NCI-H128 (cell line): ENCODE measurements around the gene TRPM3.

Source experiments
- DNase-seq: peaks from one replicate; lab custom pipeline; 2025; ENCODE audit not compliant: unreplicated experiment; lab: John Stamatoyannopoulos, UW

The TRPM3 gene

DNA sequence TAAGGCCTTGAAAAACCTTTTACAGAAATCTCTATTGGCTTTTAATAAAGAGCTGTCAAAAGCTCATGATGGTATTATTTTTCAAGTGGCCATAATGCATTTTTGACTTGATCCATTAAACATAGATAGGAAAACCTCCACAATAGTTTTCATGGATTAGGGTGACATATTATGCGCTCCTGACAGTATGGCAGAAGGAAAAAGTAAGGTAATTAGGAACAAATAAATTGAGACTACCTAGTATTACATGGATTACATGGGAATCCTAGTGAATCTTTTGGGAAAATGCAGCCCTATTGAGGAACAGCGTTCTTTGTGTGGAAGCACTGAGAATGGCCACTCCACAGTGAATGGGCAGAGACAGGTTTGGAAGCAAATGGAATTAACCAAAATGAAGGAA lies 171.2 kb downstream of the TRPM3 start:
- no peak for DNase-seq

DNA sequence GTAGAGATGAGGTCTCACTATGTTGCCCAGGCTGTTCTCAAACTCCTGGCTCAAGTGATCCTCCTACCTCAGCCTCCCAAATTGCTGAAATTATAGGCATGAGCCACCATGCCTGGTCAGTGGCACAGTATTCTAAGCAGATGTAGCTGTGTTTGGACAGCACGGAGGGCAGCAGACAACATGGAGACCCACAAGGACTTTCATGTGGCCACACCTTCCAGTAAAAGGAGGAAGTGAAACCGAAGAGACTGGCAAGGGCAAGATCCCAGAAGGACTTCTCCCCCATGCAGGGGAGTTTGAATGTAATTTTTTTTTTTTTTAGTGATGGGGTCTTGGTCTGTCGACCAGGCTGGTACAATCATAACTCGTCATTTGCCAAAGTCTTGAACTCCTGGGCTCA lies 172.2 kb downstream of the TRPM3 start:
- DNase-seq: no peak

DNA sequence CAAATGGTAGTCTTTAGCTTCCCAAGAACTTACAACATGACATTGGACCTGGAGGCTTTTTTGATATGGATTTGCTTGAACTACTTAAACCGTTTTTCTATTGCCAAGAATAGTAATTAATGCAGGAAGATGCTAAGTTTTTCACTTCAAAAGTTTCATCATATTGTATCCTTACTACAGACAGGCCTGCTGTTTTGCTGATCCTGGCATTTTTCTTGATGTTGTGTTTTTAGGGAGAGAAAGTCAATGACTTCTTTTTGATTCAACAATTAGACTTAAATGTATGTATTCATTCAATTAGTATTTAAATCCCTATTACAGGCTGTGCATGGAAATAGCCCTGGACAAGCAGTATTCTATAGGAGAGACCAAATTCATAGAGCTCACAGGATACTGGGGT lies 172.7 kb downstream of the TRPM3 start:
- DNase-seq: no peak

DNA sequence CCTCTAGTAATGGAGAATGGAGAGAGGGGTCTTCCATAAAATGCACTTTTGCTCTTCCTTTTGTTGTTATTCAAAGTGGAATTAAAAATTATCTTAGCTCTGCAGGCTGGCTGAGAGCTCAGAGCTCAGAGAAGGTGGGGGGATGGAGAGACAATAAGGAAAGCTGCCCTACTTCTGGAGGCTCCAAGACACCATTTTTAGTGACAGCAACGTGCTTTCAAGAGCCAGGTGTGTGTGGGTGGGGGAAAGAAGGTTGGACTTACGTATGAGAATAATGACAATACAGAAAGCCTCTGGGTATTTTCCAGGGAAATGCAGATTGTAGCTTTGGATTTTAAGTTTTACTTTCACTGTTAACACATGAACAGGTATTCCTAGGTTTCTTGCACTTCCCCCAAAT lies 173.9 kb downstream of the TRPM3 start:
- DNase-seq: no peak

DNA sequence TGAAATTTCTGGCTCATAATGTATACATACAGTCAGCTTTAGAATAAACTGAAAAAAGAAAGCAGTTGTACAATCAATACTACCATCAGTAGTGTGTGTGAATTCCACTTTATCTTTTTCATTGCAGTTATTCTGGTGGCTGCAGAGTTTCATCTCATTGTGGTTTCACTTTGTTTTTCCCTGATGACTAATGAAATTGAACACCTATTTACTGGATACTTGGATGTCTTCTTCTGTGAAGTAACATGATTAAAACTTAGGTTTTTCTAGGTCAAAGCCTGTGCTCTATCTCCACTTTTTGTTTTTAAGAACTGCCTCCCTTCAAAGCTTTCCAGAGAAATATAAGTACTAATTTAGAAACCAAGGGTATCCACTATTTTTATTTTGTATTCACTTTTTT lies 174.3 kb downstream of the TRPM3 start:
- DNase-seq: no peak

DNA sequence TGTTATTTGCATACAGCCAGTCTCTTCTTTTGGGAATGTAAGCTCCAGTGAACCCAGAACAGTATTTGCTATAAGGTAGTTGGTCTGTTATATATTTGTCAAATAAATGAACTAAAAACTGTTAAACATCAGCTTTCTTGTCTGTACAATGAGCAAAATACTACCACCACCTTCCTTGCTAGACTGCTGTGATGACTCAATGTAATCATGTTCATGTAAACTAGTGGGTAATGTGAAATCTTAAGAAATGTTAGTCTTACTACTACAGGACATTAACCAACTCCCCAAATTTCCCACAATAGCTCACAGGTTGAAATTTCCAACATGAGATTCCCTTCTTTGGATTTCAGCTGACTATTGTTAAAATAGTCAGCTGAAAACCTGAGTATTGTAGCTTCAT lies 176.1 kb downstream of the TRPM3 start:
- DNase-seq: no peak

DNA sequence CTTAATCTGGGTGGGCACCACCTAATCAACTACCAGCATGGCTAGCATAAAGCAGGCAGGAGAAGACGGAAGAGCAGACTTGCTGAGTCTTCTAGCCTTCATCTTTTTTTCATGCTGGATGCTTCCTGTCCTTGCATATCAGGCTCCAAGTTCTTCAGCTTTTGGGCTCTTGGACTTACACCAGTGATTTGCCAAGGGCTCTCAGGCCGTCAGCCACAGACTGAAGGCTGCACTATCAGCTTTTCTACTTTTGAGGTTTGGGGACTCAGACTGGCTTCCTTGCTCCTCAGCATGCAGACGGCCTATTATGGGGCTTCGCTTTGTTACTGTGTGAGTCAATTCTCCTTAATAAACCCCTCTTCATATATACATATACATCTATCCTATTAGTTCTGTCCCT lies 180.2 kb downstream of the TRPM3 start:
- DNase-seq: no peak

DNA sequence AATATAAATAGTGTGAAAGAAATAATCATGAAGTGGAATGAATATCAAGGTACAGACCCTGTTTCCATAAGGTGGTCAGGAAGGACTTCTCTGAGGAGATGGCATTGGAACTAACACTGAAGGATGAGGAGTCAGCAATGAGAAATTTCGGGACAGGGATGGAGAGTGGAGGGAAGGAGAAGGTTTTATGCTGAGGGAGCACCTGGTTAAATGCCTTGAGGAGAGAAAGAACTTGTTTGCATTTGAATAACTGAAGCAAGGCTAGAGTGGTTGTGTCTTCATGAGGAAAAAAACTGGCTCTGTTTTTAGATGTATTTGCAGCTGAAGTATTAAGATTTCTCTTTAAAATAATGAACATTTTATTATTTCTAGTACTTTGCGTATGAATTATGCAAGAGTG lies 180.8 kb downstream of the TRPM3 start:
- DNase-seq: no peak

DNA sequence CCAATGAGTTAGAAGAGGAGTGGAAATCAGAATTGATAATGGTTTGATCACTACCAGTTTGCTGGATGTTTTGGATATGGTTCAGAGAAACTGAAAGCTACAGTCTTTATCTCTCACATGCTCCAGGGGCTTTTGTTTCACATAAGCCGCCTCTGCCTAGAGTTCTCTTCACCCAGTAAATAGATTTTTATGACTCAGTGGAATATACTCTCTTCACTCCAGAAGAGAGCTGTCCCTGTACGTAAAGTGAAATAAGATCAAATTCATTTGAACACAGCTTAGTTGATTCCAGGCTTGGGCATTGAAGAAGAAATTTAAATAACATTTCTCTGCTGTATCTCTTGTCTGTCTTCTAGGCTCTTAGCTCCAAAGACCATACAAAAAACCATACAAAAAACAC lies 184.9 kb downstream of the TRPM3 start:
- no peak for DNase-seq

DNA sequence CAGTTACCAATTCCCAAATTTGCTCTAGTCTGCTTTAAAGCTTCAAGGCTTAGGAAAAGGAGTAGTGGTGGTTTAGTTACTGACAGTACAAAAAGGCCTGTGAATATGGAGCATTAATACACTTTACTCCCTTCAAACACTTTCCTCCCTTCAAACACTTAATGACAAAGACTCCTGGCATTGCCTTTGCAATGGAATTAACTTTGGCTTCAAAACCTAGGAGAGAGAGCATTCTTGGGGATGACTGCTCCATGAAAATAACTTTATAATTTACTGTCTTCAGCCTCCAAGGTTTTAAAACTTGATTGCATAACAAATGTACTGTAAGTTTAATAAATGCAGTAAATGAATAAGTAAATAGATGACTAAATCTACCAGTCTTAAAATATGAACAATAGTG lies 185.6 kb downstream of the TRPM3 start:
- DNase-seq: no peak

DNA sequence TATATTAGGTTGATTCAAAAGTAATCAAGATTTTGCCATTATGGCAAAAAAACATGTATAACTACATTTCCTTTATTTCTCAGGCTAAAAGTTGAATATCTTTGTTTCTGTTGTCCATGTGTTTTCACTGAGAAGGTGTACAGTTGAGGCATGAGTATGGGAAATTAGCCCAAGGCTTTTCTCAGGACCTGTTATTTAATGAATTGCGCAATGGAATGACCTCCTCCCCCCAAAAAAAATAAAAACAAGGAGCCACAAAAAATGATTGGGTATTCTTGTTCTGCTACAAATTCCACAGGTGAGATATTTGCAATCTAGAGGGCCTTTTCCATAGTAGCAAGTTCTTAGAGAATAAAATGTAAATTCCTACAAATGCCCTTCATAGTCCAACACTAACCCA lies 186.8 kb downstream of the TRPM3 start:
- no peak for DNase-seq

DNA sequence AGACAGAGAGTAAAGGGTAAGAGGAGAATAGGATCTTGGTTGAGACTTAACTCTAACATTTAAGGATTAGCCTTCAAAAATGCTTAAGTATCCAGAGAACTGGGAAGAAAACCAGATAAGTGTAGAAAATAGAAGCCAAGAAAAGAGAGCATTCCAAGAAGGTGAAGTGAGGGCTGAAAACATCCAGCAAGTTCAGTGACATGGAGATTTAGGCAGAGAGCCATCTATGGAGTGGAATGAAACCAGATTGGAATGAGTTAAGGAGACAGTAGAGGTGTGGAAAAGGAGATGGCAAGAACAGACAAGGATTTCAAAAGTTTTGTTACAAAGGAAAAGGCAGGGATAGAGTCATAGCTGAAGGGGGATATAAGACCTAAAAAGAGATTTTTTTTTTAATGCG lies 188.1 kb downstream of the TRPM3 start:
- no peak for DNase-seq

DNA sequence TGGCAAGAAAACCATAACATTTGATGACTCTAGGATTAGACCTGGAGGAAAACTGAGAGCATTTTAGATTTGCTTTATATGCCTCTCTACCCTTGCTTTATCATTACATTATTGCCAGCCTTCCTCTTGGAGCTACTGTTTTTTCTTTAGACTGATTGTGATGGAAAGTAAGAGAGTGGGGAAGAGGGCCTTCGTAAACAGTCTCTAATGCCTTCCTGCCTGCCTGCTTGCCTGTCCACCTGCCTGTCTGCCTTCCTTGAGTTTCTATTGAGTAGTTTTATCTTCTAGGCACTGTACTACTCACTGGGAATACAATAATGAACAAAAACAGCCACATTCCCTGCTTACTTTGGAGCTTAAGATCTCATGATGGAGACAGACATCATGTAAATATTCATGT lies 189.3 kb downstream of the TRPM3 start:
- no peak for DNase-seq

DNA sequence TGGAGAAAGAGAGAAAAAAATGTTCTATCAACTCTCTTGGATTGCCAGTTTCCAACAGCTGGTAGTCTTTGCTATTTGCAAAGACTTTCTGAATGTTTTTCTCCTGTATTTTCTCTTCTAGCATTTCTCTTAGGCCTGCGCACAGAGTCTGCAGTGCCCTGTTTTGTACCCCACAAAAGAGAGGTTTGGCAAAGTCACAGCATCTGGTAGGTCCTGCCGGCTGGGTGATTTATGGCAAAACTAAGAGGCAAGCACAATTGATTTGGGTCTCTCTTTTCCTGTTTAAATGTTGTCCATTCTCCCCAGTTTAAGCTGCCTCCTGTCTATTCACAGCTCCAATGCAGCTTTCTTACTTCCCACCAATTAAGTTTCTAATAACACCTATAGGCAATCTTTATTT lies 193.9 kb downstream of the TRPM3 start:
- no peak for DNase-seq

DNA sequence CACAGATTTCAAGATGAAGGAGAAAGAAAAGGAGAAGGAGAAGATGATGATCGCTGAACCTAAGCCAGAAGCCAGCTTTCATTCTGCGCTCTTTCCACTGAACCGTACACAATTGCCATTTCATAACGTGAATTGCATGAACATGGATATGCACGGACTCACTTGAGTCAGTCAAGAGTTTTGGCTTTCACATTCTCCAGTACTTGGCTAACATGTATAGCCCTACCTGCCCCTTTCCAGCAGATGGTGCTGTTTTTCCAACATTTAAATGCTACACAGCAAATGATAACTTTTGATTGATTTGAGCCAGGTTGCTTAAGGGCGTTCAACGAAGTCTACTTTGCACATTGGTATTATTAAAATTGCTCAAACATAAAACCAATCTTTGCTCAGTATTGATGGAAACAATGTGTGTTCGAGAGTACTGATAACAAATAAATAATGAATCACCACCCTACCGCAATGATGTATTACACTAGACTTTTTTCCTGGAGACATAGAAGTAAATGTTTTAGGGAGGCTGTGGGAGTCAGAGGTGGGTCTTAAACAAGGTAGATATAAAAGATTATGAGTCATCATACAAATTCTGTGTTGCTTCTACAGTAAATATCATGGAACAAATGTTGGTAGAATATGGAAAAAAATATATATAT lies 196.4 kb downstream of the TRPM3 start:
- DNase-seq: no peak

DNA sequence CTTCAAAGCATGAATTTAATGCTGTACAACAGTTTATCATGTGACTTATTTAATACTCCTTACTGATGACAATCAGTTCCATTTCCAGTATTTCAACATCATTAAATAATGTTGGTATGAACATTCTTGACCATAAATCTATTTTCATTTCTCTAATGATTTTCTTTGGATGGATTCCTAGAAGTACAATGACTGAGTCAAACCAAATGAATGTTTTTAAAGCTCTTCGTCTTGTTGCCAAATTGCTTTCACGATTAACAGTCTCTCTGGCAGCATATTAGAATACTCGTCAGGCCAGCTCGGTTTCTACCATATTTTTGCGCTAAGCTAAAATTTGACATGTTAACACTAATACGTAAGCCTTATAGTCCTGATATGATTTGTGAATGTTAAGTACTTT lies 197.0 kb downstream of the TRPM3 start:
- DNase-seq: no peak

DNA sequence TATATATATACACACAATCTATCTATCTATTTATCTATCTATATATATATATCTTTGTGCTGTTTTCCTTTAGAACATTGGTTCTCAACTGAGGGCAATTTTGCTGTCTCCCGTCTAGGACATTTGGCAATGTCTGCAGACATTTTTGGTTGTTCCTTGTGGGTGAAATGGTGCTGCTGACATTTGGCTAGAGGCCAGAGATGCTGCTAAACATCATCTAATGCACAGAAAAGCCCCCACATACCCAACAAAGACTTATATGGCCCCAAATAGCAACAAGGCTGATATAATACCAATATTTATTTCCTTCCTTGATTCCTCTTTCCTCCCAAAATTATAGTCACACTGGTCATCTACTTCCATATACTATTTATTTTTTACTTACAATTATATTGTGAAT lies 197.5 kb downstream of the TRPM3 start:
- no peak for DNase-seq

DNA sequence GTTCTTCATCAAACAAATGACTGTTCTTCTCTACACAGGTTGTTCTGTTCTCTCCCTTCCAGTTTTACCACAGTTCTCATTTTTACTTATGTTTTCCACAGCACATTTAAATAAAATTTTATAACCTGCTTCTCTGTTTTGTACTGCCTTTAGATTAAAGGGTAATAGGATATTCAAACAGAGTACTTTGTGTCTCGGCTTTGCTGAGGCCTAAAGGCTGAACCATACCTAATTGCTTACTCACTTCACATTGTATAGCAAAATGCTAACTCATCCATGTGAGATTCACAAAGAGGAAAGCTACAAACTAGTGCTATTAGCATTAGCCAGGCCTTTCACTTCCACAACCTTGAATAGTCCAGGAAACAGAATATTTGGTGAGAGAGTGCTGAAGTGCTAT lies 200.3 kb downstream of the TRPM3 start:
- no peak for DNase-seq

DNA sequence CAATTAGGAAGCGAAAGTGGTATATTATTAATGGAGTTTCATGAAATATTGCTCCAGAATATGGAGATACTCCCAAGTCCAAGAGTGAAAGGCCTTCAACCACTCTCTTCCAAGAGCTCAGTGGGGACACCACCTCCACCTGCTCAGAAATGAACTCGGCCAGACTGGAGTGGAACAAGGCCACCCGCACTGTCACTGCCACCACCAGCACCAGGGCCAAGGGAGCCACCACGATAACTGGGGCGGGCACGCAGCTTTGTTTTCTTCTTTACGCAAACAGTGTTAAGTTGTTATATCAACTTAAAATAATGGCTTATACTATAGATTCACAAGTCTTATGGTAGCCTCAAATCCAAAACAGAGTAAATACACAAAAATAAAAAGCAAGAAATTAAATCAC lies 204.1 kb downstream of the TRPM3 start:
- DNase-seq: no peak

DNA sequence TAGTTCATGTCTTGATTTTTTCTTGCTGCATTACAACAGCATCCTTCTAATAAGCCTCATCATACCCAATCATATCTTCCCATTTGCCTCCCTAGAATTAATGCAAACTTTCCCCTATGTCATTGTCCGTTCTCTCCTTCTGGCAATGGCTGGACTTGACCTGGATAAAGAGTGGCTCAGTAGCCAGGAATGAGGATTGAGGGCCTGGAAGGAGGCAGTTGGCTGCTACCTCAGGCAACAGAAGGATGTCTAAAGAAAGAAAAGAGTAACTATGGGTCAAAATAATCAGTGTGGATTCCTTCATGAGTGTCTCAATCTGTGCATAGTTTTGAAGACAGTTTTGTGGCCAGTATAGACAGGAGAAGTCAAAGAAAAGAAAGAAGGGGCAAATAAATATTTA lies 209.6 kb downstream of the TRPM3 start:
- no peak for DNase-seq

DNA sequence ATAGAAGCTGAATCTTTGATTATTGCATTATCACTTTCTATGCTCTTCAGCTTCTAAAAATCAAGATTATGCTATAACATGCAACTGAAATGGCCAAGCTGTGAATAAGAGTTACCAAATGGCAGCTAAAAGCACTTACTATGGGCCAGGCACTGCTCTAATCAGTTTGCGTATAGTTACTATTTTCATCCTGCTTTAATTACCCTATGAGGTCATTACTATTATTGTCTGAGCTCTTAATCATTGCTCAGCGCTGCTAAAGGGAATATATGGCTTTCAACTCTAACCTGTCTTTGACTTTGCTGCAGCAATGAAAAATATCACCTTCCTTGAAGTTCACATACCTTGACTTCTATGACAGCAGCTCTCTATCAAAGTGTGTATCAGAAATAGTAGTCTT lies 210.8 kb downstream of the TRPM3 start:
- no peak for DNase-seq

DNA sequence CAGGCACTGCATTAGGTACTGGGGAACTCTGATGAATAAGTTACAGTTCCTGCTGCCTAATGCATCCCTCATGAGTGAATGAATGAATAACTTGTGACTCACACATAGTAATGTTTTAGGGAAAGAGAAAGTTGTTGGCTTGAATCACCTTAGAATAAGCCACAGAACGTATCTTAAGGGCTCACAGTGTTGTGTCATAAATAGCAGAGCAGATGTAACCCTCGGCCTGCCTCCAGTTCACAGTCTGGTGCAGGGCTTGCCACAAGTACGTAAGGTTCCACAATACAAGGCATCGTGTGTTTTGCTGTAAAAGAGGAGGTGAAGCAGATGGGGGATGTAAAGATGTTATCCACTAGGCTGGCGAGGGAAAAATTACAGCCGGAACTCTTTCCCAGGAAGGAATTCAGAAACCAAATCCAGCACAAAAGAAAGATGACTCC lies 218.7 kb downstream of the TRPM3 start:
- DNase-seq: no peak

DNA sequence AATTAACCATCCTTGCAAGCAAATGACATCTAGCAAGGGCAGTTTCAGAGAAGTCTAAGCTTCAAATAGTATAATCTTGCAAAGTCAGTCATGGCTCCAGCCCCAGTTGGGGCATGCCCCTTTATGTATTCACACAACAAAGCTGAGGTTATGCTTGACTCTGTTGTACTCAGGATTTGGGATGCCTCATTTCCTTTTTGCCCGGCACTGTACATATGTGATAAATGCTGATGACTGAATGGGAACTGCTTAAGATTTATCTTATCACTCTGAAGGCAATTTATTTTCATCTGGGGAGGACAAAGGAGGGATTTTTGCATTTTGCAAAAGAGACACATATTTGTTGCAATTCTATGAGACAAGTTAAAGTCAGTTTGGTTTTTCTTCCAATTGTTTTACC lies 219.2 kb downstream of the TRPM3 start:
- DNase-seq: no peak

DNA sequence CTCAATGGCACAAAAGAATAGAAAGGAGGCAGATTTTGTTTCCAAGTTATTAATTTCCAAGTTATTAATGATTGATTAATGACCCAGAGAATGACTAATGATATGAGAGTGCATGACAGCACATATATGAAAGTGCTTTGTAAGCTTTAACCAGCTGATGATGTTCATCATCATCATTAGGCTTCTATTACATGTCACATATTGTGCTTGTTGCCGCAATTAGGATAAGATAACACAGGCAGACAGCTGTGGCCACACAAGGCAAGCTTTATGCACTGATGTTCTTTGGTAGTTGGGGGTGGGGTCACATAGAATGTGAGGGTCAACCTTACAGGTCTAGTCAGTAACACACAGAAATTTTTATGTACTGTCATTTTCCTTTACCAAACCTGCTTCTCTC lies 219.7 kb downstream of the TRPM3 start:
- DNase-seq: no peak
